ENCODE measurements around the gene NKD2.

NKD2 gene

DNA sequence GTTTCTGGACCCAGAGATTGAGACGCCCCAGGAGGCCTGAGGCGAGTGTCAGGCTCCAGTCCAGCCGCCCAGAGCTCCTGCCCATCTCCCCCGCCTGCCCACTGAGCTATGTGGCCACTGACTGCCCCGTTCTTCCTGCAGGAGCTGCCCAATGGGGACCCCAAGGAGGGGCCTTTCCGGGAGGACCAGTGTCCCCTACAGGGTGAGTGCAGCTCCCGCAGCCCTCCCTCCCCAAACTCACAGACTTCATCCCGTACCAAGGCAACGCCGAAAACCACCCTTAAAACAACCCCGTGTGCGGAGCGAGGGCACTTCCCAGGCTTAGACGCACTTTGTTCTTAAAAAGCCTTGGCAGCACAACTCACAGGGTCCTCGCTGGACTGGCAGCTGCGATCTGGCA is 23.4 kb downstream of the NKD2 start:
- DNase-seq: no peak

DNA sequence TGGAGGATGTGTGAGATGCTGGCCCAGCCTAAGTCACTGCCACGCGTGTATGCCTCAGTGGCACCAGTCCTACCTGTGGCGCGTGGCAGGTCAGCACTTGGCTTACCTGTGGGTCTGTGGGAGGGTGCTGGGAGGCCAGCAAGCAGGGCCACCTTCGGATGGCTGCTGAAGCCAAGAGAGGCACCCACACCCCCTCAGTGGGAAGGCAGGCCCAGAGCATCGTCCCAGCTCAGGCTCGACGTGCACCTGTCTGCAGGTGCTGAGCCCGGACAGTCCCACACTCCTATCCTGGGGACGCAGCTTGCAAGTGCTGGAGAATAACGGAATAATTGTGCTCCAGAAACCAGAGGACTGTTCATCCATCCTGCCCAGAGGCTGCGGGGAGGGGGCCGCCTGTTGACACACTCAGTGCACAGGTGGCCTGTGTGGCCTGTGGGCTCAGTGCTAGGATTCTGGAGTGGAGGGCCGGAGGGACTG is 24.0 kb downstream of the NKD2 start:
- no peak for DNase-seq

DNA sequence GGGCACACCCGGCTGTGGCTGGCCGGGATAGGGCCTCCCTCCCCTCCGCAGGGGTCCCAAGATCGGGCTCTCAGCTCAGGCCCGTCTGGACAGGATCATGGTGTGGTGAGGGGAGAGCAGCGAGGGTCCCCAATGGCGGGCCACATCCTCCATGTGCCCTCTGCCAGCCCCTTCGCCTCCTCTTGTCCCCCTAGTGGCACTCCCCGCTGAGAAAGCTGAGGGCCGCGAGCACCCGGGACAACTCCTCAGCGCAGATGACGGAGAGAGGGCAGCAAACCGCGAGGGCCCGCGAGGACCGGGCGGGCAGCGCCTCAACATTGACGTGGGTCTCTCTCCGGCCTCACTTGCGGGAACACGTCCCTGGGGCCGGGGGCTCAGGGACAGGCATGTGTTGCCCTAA is 24.6 kb downstream of the NKD2 start:
- DNase-seq: no peak

GRCh38 chr5:1033606-1034420 is 25.2 kb downstream of the NKD2 start:
- no peak for DNase-seq

GRCh38 chr5:1034421-1034905 is 25.9 kb downstream of the NKD2 start:
- no peak for DNase-seq

DNA sequence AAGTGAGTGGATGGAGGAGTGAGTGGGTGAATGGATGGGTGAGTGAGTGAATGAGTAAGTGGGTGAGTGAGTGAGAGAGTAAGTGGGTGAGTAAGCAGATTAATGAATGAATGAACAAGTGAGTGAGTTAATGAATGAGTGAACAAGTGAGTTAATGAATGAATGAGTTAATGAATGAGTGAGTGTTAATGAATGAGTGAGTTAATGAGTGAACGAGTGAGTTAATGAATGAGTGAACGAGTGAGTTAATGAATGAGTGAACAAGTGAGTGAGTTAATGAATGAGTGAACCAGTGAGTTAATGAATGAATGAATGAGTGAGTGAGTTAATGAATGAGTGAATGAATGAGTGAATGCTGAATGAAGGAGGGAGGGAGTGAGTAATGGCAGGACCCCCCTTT is 26.4 kb downstream of the NKD2 start:
- no peak for DNase-seq

DNA sequence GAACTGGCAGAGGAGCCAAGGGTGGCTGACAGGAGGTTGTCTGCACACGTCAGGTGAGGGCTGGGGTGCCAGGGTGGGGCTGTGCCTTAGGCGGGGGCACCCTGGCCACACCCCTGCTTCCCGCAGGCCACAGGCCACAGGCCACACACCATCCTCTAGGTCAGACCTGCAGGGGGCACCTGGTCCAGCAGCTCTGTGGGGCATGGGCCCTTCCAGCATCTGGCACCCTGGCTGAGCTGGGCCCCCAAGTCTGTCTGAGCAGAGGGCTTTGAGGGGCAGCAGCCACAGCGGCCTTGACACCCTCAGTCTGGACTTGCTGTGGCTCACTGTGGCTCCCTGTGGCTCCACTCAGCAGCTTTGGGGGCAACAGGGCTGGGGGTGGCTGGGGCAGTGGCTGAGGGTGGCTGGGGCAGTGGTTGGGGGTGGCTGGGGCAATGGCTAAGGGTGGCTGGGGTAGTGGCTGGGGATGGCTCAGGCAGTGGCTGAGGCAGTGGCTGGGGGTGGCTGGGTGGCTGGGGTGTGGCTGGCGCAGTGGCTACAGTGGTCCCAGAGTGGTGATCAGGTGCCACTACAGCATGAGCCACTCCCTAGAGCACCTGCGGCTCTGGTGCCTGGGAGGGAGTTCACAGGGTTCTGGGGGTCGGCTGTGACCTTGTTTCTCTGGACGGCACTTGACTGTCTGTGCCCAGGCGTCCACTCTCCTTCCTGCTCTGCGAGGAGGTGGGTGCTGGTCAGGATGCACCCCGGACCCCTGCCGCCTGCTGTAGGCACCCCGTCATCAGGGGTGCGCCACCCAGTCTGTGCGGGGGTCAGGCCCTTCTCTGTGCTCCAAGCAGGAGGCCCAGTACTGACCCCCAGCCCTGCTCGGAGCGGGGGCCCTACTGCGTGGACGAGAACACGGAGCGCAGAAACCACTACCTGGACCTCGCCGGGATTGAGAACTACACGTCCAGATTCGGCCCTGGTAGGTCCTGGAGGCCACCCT is 27.1 kb downstream of the NKD2 start:
- no peak for DNase-seq

GRCh38 chr5:1036504-1037122 is 28.0 kb downstream of the NKD2 start:
- no peak for DNase-seq

DNA sequence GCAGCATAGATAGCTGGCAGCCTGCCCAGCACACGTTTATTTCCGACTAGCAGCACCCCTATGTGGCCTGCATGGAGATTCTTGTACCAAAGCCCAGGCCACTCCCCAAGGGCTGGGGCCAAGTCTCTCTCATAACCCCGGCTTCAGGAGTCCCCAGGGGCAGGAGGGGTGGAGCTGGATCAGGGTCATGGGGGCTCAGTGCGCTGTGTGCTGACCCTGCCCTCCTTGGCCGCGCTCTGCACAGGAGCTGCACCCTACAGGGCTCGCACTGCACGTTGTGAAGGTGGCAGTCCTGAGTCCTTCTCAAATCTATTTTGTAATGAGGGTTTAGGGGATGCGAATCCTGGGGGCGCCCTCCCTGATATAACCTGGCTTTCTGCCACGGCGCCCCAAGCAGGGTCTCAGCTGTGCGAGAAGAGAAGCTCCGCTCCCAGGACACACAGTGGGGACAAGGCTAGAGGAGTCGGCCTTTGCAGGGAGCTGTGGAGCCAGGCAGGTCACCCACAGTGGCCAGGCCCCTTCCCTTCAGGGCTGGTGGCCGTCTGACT is 28.6 kb downstream of the NKD2 start:
- DNase-seq: no peak

- DNase-seq: no peak
These were observed 29.2 kb downstream of the NKD2 start for GRCh38 chr5:1037671-1038416.

GRCh38 chr5:1038417-1039209 is 30.0 kb downstream of the NKD2 start:
- DNase-seq: no peak

DNA sequence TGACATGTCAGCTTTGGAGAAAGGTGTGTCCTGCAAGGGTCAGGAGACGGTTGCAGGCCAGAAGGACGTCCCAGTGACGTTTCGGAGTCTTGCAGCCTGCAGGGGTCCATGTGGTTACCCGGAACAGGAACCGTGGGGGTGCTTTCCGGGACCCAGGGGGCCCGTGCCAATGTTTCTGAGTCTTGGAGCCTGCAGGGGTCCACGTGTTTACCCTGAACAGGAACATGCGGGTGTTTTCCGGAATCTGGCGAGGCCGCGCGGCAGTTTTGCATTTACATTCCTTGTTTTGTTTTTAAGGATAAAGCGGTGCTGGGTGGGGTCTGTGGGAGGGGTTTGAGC is 30.6 kb downstream of the NKD2 start:
- no peak for DNase-seq

DNA sequence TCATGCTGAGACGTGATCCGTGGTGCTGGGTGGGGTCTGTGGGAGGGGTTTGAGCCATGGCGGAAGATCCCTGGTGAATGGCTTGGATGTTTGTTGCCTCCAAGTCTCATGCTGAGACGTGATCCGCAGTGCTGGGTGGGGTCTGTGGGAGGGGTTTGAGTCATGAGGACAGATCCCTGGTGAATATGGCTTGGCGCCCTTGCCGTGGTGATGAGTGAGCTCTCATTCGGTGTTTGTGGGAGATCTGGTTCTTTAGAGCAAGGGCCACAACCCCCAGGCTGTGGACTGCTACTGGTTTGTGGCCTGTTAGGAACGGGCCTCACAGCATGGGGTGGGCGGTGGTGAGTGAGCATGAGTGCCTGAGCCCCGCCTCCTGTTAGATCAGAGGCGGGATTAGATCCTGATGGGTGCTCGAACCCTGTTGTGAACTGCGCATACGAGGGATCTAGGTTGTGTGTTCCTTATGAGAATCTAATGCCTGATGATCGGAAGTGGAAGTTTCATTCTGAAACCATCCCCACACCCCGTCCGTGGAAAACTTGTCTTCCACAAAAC is 31.2 kb downstream of the NKD2 start:
- DNase-seq: no peak

DNA sequence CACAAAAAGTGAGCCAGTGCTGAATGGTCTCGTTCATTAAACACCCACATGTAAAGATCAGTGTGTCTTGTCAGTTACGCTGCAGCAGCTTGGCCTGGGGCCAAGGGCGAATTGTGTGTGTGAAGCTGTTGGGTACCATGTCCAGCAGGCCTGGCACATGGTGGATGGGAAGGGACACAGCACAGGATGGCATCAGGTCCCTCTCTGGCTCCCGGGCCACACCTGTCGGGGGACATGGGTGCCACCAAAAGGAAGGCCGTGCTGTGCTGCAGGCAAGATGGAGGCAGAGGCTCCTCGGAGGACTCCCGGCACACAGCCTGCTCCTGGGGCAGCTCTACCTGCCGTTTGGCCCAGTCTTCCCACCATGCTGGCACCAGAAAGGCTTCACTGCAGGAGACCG is 32.0 kb downstream of the NKD2 start:
- no peak for DNase-seq

DNA sequence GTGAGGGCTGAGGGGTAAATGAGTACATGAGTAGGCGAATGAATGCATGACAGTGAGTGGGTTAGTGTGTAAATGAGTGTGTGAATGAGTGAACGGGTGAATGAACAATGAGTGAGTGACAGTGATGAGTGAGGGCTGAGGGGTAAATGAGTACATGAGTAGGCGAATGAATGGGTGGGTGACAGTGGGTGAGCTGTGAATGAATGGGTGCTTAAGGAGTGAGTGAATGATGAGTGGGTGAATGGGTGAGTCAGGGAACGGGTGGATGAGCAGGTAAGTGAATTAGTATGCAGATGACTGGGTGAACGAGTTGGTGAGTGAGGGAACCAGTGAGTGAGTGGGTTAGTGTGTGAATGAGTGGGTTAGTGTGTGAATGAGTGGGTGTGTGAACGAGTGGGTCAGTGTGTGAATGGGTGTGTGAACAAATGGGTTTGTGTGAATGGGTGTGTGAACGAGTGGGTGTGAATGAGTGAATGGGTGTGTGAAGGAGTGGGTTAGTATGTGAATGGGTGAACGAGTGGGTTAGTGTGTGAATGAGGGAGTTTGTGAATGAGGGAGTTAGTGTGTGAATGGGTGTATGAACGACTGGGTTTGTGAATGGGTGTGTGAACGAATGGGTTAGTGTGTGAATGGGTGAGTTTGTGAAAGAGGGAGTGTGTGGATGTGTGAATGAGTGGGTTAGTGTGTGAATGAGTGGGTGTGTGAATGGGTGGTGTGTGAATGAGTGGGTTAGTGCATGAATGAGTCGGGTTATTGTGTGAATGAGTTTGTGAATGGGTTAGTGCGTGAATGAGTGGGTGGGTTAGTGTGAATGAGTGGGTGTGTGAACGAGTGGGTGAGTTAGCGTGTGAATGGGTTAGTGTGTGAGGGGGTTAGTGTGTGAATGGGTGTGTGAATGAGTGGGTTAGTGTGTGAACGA is 32.9 kb downstream of the NKD2 start:
- DNase-seq: no peak

- no peak for DNase-seq
These were observed 34.0 kb downstream of the NKD2 start for GRCh38 chr5:1042626-1043025.

DNA sequence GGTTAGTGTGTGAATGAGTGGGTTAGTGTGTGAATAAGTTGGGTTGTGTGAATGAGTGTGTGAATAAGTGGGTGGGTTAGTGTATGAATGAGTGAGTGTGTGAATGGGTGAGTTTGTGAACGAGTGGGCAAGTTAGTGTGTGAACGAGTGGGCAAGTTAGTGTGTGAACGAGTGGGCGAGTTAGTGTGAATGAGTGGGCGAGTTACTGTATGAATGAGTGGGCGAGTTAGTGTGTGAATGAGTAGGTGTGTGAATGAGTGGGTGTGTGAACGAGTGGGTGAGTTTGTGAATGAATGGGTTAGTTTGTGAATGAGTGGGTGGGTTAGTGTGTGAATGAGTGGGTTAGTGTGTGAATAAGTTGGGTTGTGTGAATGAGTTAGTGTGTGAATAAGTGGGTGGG is 34.7 kb downstream of the NKD2 start:
- DNase-seq: no peak

DNA sequence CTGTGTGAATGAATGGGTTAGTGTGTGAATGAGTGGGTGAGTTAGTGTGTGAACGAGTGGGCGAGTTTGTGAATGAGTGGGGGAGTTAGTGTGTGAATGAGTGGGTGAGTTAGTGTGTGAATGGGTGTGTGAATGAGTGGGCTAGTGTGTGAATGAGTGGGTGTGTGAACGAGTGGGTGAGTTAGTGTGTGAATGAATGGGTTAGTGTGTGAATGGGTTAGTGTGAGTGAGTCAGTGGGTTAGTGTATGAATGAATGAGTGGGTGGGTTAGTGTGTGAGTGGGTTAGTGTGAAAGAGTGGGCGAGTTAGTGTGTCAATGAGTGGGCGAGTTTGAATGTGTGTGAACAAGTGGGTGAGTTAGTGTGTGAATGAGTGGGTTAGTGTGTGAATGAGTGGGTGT is 35.5 kb downstream of the NKD2 start:
- DNase-seq: no peak

- no peak for DNase-seq
These were observed 37.5 kb downstream of the NKD2 start for GRCh38 chr5:1045960-1046560.
